GM12878 (cell line): ENCODE data around the gene ADGRB2. TPM values are rescaled to one million over a fixed set of nuclear protein-coding genes. Genes with fewer than 3 reads are reported as not detected.

ENCODE experiments used
- ATAC-seq: fragments of 200-7000 bp; cut with Tn5 transposase; 3 replicates; pipeline ENCODE4 v1.9.1; 2020; ENCODE audit warnings: mild to moderate bottlenecking, moderate library complexity
- BruUV-seq: library from RNA; stranded (reverse); fragments of 400-500 nt; replicated peaks from 2 replicates; lab custom pipeline; 2021; lab: Mats Ljungman, UMichigan
- CTCF ChIA-PET: fragments of 300-600 bp; sonication (Branson Sonifier 250); formaldehyde crosslinking; extraction: SDS; loops from one replicate; lab custom pipeline; 2021; ENCODE audit warnings: inconsistent platforms; lab: Yijun Ruan, JAX
- POLR2A ChIA-PET: fragments of 350-600 bp; formaldehyde crosslinking; extraction: SDS; loops from one replicate; lab custom pipeline; 2021; ENCODE audit warnings: inconsistent platforms; lab: Charles Lee
- RAD21 ChIA-PET: fragments of 300-600 bp; sonication (Branson Sonifier 250); formaldehyde crosslinking; loops from one replicate; lab custom pipeline; 2023; ENCODE audit warnings: antibody characterized with exemption; ENCODE audit not compliant: unreplicated experiment; lab: Charles Lee
- SMC1A ChIA-PET: fragments of 300-600 bp; sonication (Branson Sonifier 250); formaldehyde crosslinking; loops from one replicate; lab custom pipeline; 2023; ENCODE audit not compliant: unreplicated experiment, uncharacterized antibody; lab: Charles Lee
- DNase-seq: peaks from one replicate; pipeline ENCODE4 v3.0.0-alpha.2; 2011; ENCODE audit warnings: low read depth, low spot score
- FAIRE-seq: peaks from 3 replicates; lab custom pipeline; 2011; peaks lifted over from hg19 to GRCh38; lab: Jason Lieb, UNC
- H2AFZ ChIP-seq: 2 replicates; pipeline ENCODE4 v1.6.0; 2011; ENCODE audit warnings: low read depth, low read length, control low read depth; ENCODE audit not compliant: control insufficient read depth
- H3K27ac ChIP-seq: 2 replicates; pipeline ENCODE4 v1.5.1; 2011; ENCODE audit warnings: control low read depth; ENCODE audit not compliant: control insufficient read depth, insufficient read depth
- H3K27me3 ChIP-seq, 2 experiments: replicated peaks in 1 of 2; 2 replicates each; pipeline versions ENCODE4 v1.6.0 to v1.6.1; 2011; ENCODE audit warnings: low read length in 1 of 2; ENCODE audit not compliant: control insufficient read depth in 2 of 2, insufficient read depth in 2 of 2
- H3K36me3 ChIP-seq, 2 experiments: 2 replicates each; pipeline ENCODE4 v1.5.1; 2011; ENCODE audit warnings: low read length in 1 of 2; ENCODE audit not compliant: control insufficient read depth in 2 of 2, insufficient read depth in 2 of 2
- H3K4me1 ChIP-seq: 2 replicates; pipeline ENCODE4 v1.6.1; 2011; ENCODE audit warnings: mild to moderate bottlenecking, low read length, moderate library complexity, mixed read lengths; ENCODE audit not compliant: control insufficient read depth, insufficient read depth
- H3K4me2 ChIP-seq: 2 replicates; pipeline ENCODE4 v1.6.0; 2011; ENCODE audit warnings: control low read depth; ENCODE audit not compliant: control insufficient read depth, insufficient read depth
- H3K4me3 ChIP-seq: fragments of 200-600 bp; sonication (generic); 2 replicates; pipeline ENCODE4 v1.5.1; 2016
- H3K79me2 ChIP-seq: 2 replicates; pipeline ENCODE4 v1.6.0; 2011; ENCODE audit warnings: low read length; ENCODE audit not compliant: control insufficient read depth, insufficient read depth
- H3K9ac ChIP-seq: 2 replicates; pipeline ENCODE4 v1.8.0; 2011; ENCODE audit warnings: low read length, control low read depth, mixed read lengths; ENCODE audit not compliant: control insufficient read depth, insufficient read depth
- H3K9me3 ChIP-seq: replicated peaks from 3 replicates; pipeline ENCODE4 v1.5.1; 2011; ENCODE audit warnings: mild to moderate bottlenecking, low read length; ENCODE audit not compliant: control insufficient read depth, insufficient read depth
- H4K20me1 ChIP-seq: 2 replicates; pipeline ENCODE4 v1.6.0; 2011; ENCODE audit not compliant: control insufficient read depth, insufficient read depth
- CHD1 ChIP-seq: IDR thresholded peaks from 2 replicates; pipeline ENCODE4 v1.6.1; 2012; ENCODE audit warnings: low read depth, low read length, improper control_type of control experiment
- JUND ChIP-seq: IDR thresholded peaks from 2 replicates; pipeline ENCODE4 v1.6.1; 2012; ENCODE audit warnings: low read depth, mild to moderate bottlenecking, low read length, improper control_type of control experiment, moderate library complexity
- KDM1A ChIP-seq: fragments of 200-600 bp; sonication (generic); IDR thresholded peaks from 2 replicates; pipeline ENCODE4 v1.6.1; 2016; ENCODE audit warnings: borderline replicate concordance
- NRF1 ChIP-seq: conservative IDR thresholded peaks from 2 replicates; pipeline ENCODE4 v1.6.1; 2011; ENCODE audit warnings: mild to moderate bottlenecking, low read depth, low read length, improper control_type of control experiment
- WGBS: methylation state at CpG from one replicate; pipeline ENCODE4 v1.1.6; 2016; ENCODE audit warnings: low lambda C conversion rate; ENCODE audit not compliant: insufficient replicate concordance, insufficient coverage; ENCODE audit errors: missing lambda C conversion rate; 5-methylcytosine and 5-hydroxymethylcytosine counted together
- in situ Hi-C: fragments of 300-500 bp; cut with MboI; formaldehyde crosslinking; loops from 9 replicates; pipeline ENCODE4 v1.14.3; 2018; ENCODE audit warnings: mixed read lengths
- intact Hi-C: fragments of 100-400 bp; cut with micrococcal nuclease; formaldehyde crosslinking; loops from one replicate; pipeline ENCODE4 v1.14.2; 2022; ENCODE audit not compliant: unreplicated experiment
- polyA plus RNA-seq, 11 experiments: library from polyadenylated mRNA; depleted of rRNA in 4 of 11; unstranded in 6 of 11; stranded (reverse) in 5 of 11; fragments of >200 nt; fragmentation: Nextera tagmentation in 4 of 11; fragmentation: Illumina TruSeq in 1 of 11; extraction: Ambion mirVana in 4 of 11; extraction: Trizol in 1 of 11; gene quantifications; 1 replicate in 1 of 11; 2 replicates in 10 of 11; pipeline versions ENCODE4 v1.2.1 to v1.2.3, GENCODE V29; 2011 to 2016; ENCODE audit warnings: inconsistent platforms in 2 of 11, missing spikeins in 2 of 11, low read depth in 1 of 11
- total RNA-seq, 4 experiments: library from RNA; depleted of rRNA in 3 of 4; stranded (reverse); fragments of >200 nt in 3 of 4; fragmentation: Illumina TruSeq in 1 of 4; extraction: Trizol in 1 of 4; gene quantifications; 2 replicates each; pipeline versions ENCODE4 v1.2.1 to v1.2.3, GENCODE V29; 2013 to 2021
- TF ChIP-seq, protein P1 (sequence below): fragments of 150-350 bp; IDR thresholded peaks from 2 replicates; pipeline ENCODE4 v1.6.1; 2016; ENCODE audit warnings: low read depth, low read length
- TF ChIP-seq, protein P2 (sequence below): fragments of 450-650 bp; IDR thresholded peaks from 2 replicates; pipeline ENCODE4 v1.6.1; 2017; ENCODE audit warnings: borderline replicate concordance
- TF ChIP-seq, protein P3 (sequence below): IDR thresholded peaks from 2 replicates; pipeline ENCODE4 v1.6.1; 2012; ENCODE audit warnings: mild to moderate bottlenecking, low read depth, low read length
- TF ChIP-seq, protein P4 (sequence below): IDR thresholded peaks from 2 replicates; pipeline ENCODE4 v1.6.1; 2011; ENCODE audit warnings: mild to moderate bottlenecking, low read depth, low read length, moderate library complexity; ENCODE audit not compliant: insufficient replicate concordance
- TF ChIP-seq, protein P5 (sequence below): fragments of 450-650 bp; formaldehyde crosslinking; IDR thresholded peaks from 2 replicates; pipeline ENCODE4 v1.4.0; 2020; ENCODE audit warnings: mild to moderate bottlenecking, moderate library complexity

ADGRB2 gene
- total and polyA plus RNA-seq, 10 of the 15 experiments (the other 5 are each of a cell fraction or from before 2014, with no cell fraction given), result 0.11 to 0.33 (median 0.18) TPM; not detected in 4

DNA sequence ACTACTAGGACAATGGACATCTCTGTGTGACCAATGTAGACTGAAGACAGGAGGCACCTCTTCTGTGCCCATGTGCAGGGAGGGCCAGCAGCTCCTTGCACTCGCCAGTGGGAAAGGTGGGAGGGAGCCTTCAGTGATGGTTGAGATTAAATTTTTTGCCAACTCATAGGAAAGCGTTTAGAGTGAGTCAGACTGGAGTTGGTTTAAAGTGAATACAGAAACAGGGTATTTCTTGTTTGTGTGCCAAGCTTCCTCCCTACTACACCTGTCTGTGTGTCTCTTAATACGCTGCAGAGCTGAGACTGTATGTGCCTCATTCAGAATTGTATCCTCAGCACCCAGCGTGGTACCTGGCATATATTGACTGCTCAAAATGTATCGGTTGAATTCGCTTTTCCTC, 46.8 kb downstream of the ADGRB2 start:
- H3K4me2 ChIP-seq, result no peak overlapping the region
- no peaks in the 10 kb centered on the region for H3K36me3 ChIP-seq
- DNase-seq (no peak), ATAC-seq (no peak), FAIRE-seq (no peak)
- WGBS, result 27% methylated on average over 6 of the region's 6 CpGs
- intact Hi-C loops, result no loop called here
- H2AFZ ChIP-seq, result no peak overlapping the region
- H4K20me1 ChIP-seq, result no peaks in the 10 kb centered on the region; the same call in 1 of the 2 replicates
- CTCF ChIA-PET, result interaction anchor here (0.9 to 6.9 kb wide), 11 partner anchors 9 to 346 kb away, joined by 3 to 70 read pairs (median 4); no protein-coding TSS in a partner anchor
- RAD21 ChIA-PET, result interaction anchor here (1.0 to 4.2 kb wide), 3 partner anchors 43 to 246 kb away, joined by 3 to 17 read pairs (median 5); no protein-coding TSS in a partner anchor
- H3K27me3 ChIP-seq, result peaks cover 3 to 6% of the 10 kb centered on the region in 2 experiments; a peak in 3 of 4 replicates
- H3K4me1 ChIP-seq, result peaks cover 4% of the 10 kb centered on the region; the same call in 1 of the 2 replicates
- H3K79me2 ChIP-seq, result no peaks in the 10 kb centered on the region
- in situ Hi-C loops, result no loop called here
- no peak overlapping the region for H3K27ac ChIP-seq
- SMC1A ChIA-PET, result interaction anchor here (0.9 to 1.9 kb wide), 5 partner anchors 10 to 247 kb away, joined by 3 to 7 read pairs (median 6); no protein-coding TSS in a partner anchor
- no peak overlapping the region for H3K9ac ChIP-seq
- BruUV-seq, result no TSS peak
- H3K9me3 ChIP-seq, result no peaks in the 10 kb centered on the region
- POLR2A ChIA-PET, result no interaction called here
- no peak overlapping the region for H3K4me3 ChIP-seq
- TF ChIP-seq, protein P1, sequence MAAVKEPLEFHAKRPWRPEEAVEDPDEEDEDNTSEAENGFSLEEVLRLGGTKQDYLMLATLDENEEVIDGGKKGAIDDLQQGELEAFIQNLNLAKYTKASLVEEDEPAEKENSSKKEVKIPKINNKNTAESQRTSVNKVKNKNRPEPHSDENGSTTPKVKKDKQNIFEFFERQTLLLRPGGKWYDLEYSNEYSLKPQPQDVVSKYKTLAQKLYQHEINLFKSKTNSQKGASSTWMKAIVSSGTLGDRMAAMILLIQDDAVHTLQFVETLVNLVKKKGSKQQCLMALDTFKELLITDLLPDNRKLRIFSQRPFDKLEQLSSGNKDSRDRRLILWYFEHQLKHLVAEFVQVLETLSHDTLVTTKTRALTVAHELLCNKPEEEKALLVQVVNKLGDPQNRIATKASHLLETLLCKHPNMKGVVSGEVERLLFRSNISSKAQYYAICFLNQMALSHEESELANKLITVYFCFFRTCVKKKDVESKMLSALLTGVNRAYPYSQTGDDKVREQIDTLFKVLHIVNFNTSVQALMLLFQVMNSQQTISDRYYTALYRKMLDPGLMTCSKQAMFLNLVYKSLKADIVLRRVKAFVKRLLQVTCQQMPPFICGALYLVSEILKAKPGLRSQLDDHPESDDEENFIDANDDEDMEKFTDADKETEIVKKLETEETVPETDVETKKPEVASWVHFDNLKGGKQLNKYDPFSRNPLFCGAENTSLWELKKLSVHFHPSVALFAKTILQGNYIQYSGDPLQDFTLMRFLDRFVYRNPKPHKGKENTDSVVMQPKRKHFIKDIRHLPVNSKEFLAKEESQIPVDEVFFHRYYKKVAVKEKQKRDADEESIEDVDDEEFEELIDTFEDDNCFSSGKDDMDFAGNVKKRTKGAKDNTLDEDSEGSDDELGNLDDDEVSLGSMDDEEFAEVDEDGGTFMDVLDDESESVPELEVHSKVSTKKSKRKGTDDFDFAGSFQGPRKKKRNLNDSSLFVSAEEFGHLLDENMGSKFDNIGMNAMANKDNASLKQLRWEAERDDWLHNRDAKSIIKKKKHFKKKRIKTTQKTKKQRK, result no peak
- TF ChIP-seq, protein P2, sequence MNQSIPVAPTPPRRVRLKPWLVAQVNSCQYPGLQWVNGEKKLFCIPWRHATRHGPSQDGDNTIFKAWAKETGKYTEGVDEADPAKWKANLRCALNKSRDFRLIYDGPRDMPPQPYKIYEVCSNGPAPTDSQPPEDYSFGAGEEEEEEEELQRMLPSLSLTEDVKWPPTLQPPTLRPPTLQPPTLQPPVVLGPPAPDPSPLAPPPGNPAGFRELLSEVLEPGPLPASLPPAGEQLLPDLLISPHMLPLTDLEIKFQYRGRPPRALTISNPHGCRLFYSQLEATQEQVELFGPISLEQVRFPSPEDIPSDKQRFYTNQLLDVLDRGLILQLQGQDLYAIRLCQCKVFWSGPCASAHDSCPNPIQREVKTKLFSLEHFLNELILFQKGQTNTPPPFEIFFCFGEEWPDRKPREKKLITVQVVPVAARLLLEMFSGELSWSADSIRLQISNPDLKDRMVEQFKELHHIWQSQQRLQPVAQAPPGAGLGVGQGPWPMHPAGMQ, result no peak
- TF ChIP-seq, protein P3, sequence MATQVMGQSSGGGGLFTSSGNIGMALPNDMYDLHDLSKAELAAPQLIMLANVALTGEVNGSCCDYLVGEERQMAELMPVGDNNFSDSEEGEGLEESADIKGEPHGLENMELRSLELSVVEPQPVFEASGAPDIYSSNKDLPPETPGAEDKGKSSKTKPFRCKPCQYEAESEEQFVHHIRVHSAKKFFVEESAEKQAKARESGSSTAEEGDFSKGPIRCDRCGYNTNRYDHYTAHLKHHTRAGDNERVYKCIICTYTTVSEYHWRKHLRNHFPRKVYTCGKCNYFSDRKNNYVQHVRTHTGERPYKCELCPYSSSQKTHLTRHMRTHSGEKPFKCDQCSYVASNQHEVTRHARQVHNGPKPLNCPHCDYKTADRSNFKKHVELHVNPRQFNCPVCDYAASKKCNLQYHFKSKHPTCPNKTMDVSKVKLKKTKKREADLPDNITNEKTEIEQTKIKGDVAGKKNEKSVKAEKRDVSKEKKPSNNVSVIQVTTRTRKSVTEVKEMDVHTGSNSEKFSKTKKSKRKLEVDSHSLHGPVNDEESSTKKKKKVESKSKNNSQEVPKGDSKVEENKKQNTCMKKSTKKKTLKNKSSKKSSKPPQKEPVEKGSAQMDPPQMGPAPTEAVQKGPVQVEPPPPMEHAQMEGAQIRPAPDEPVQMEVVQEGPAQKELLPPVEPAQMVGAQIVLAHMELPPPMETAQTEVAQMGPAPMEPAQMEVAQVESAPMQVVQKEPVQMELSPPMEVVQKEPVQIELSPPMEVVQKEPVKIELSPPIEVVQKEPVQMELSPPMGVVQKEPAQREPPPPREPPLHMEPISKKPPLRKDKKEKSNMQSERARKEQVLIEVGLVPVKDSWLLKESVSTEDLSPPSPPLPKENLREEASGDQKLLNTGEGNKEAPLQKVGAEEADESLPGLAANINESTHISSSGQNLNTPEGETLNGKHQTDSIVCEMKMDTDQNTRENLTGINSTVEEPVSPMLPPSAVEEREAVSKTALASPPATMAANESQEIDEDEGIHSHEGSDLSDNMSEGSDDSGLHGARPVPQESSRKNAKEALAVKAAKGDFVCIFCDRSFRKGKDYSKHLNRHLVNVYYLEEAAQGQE, result no peak
- TF ChIP-seq CHD1 (no peak), KDM1A (no peak), NRF1 (no peak), JUND (no peak)
- TF ChIP-seq, protein P4, sequence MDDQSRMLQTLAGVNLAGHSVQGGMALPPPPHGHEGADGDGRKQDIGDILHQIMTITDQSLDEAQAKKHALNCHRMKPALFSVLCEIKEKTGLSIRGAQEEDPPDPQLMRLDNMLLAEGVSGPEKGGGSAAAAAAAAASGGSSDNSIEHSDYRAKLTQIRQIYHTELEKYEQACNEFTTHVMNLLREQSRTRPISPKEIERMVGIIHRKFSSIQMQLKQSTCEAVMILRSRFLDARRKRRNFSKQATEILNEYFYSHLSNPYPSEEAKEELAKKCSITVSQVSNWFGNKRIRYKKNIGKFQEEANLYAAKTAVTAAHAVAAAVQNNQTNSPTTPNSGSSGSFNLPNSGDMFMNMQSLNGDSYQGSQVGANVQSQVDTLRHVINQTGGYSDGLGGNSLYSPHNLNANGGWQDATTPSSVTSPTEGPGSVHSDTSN, result no peak
- TF ChIP-seq, protein P5, sequence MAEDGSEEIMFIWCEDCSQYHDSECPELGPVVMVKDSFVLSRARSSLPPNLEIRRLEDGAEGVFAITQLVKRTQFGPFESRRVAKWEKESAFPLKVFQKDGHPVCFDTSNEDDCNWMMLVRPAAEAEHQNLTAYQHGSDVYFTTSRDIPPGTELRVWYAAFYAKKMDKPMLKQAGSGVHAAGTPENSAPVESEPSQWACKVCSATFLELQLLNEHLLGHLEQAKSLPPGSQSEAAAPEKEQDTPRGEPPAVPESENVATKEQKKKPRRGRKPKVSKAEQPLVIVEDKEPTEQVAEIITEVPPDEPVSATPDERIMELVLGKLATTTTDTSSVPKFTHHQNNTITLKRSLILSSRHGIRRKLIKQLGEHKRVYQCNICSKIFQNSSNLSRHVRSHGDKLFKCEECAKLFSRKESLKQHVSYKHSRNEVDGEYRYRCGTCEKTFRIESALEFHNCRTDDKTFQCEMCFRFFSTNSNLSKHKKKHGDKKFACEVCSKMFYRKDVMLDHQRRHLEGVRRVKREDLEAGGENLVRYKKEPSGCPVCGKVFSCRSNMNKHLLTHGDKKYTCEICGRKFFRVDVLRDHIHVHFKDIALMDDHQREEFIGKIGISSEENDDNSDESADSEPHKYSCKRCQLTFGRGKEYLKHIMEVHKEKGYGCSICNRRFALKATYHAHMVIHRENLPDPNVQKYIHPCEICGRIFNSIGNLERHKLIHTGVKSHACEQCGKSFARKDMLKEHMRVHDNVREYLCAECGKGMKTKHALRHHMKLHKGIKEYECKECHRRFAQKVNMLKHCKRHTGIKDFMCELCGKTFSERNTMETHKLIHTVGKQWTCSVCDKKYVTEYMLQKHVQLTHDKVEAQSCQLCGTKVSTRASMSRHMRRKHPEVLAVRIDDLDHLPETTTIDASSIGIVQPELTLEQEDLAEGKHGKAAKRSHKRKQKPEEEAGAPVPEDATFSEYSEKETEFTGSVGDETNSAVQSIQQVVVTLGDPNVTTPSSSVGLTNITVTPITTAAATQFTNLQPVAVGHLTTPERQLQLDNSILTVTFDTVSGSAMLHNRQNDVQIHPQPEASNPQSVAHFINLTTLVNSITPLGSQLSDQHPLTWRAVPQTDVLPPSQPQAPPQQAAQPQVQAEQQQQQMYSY (CRISPR knock-in tag), result no peak
